ENCODE measurements around the gene RASSF5. TPM values are rescaled to one million over a fixed set of nuclear protein-coding genes. Genes with fewer than 3 reads are reported as not detected.

RASSF5 gene
- total and polyA plus RNA-seq, 2 experiments from 2014 or later, result 0.48 to 4.4 TPM

GRCh38 chr1:206468571-206468970, 38.8 kb upstream of the RASSF5 start (continued):
- TF ChIP-seq ZNF462 (CRISPR knock-in tag; IDR thresholded peaks at IDR 0.05) (no peak), EZH2 (IDR thresholded peaks at IDR 0.05; ENCODE audit: low read depth, unreplicated experiment) (no peak), NANOG (IDR thresholded peaks at IDR 0.05; ENCODE audit: borderline replicate concordance) (no peak), STAT1 (IDR thresholded peaks at IDR 0.05; ENCODE audit: unreplicated experiment) (no peak), REST (IDR thresholded peaks at IDR 0.05; ENCODE audit: unreplicated experiment) (no peak), CREB1 (CRISPR knock-in tag; IDR thresholded peaks at IDR 0.05; ENCODE audit: low read depth) (no peak)
- TF ChIP-seq, protein P1, sequence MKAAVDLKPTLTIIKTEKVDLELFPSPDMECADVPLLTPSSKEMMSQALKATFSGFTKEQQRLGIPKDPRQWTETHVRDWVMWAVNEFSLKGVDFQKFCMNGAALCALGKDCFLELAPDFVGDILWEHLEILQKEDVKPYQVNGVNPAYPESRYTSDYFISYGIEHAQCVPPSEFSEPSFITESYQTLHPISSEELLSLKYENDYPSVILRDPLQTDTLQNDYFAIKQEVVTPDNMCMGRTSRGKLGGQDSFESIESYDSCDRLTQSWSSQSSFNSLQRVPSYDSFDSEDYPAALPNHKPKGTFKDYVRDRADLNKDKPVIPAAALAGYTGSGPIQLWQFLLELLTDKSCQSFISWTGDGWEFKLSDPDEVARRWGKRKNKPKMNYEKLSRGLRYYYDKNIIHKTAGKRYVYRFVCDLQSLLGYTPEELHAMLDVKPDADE (IDR thresholded peaks at IDR 0.05), result no peak
